ENCODE measurements around the gene EHMT1. TPM values are rescaled to one million over a fixed set of nuclear protein-coding genes. Genes with fewer than 3 reads are reported as not detected.
"Not testable (repeated sequence)": the region's sequence is repeated elsewhere in the genome, so short reads cannot be mapped to it uniquely, and the experiment has no call there.

The EHMT1 gene
- total and polyA plus RNA-seq, 4 donors = 14.7 to 85.8 (median 51.0) TPM

DNA sequence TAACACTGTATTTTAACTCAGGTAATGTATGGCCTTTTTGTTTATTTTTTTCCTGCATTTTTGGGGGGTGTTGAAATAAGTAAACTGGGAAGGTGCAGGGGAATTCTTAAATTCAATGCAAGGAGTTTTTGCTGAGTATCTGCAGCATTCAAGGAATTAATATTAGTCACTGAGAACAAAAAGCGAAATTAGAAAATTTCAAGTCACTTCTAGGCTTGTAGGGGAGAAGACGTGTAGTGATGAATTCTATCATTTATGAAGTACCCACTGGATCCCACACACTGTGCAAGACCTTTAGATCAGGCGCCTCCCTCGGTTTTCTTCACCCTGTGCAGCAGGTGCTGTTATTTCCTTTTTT is 1.2 kb downstream of the EHMT1 start:
- H3K9me3 ChIP-seq (ENCODE audit: control insufficient read depth, low read length) = no peaks in the 10 kb centered on the region
- no peaks in the 10 kb centered on the region for H3K36me3 ChIP-seq (ENCODE audit: control insufficient read depth in 1 of 2, insufficient read depth in 2 of 2, low read length in 1 of 2)
- ATAC-seq (ENCODE audit: low FRiP score) (no peak), DNase-seq (no peak)
- H3K27me3 ChIP-seq (ENCODE audit: control insufficient read depth in 1 of 2, insufficient read depth in 2 of 2, low read length in 1 of 2) = no peaks in the 10 kb centered on the region
- no peak overlapping the region for H3K27ac ChIP-seq (ENCODE audit: low read depth in 1 of 2, low read length in 2 of 2)
- H3K4me1 ChIP-seq (ENCODE audit: control insufficient read depth in 1 of 2, insufficient read depth in 2 of 2, low read length in 2 of 2) = no peaks in the 10 kb centered on the region
- intact Hi-C loops (cut with DNase I) = no loop called here
- 50 to 54% methylated on average over 4 of the region's 4 CpGs for WGBS, 2 donors
- peak overlapping the region; percentile 90 to 92 for H3K4me3 ChIP-seq (ENCODE audit: low read length in 2 of 2)

GRCh38 chr9:137620581-137620980 is 1.8 kb downstream of the EHMT1 start:
- H3K27me3 ChIP-seq (ENCODE audit: control insufficient read depth in 1 of 2, insufficient read depth in 2 of 2, low read length in 1 of 2) = no peaks in the 10 kb centered on the region
- no peaks in the 10 kb centered on the region for H3K9me3 ChIP-seq (ENCODE audit: control insufficient read depth, low read length)
- ATAC-seq (ENCODE audit: low FRiP score) = no peak
- H3K36me3 ChIP-seq (ENCODE audit: control insufficient read depth in 1 of 2, insufficient read depth in 2 of 2, low read length in 1 of 2) = no peaks in the 10 kb centered on the region
- no peak overlapping the region for H3K27ac ChIP-seq (ENCODE audit: low read depth in 1 of 2, low read length in 2 of 2)
- DNase-seq = no peak
- no peaks in the 10 kb centered on the region for H3K4me1 ChIP-seq (ENCODE audit: control insufficient read depth in 1 of 2, insufficient read depth in 2 of 2, low read length in 2 of 2)
- intact Hi-C loops (cut with DNase I) = no loop called here
- WGBS, 2 donors = 72 to 79% methylated on average over 7 of the region's 7 CpGs
- H3K4me3 ChIP-seq (ENCODE audit: low read length in 2 of 2) = no peak overlapping the region

- no peak for ATAC-seq (ENCODE audit: low FRiP score)
- no peak for DNase-seq
- no peak overlapping the region for H3K4me3 ChIP-seq (ENCODE audit: low read length in 2 of 2)
- 53 to 54% methylated on average over 6 of the region's 6 CpGs for WGBS, 2 donors
- H3K27ac ChIP-seq (ENCODE audit: low read depth in 1 of 2, low read length in 2 of 2) = no peak overlapping the region
- H3K4me1 ChIP-seq (ENCODE audit: control insufficient read depth in 1 of 2, insufficient read depth in 2 of 2, low read length in 2 of 2) = no peaks in the 10 kb centered on the region
- intact Hi-C loops (cut with DNase I) = no loop called here
- H3K36me3 ChIP-seq (ENCODE audit: control insufficient read depth in 1 of 2, insufficient read depth in 2 of 2, low read length in 1 of 2) = no peaks in the 10 kb centered on the region
- H3K9me3 ChIP-seq (ENCODE audit: control insufficient read depth, low read length) = no peaks in the 10 kb centered on the region
- H3K27me3 ChIP-seq (ENCODE audit: control insufficient read depth in 1 of 2, insufficient read depth in 2 of 2, low read length in 1 of 2) = no peaks in the 10 kb centered on the region
These were observed 2.4 kb downstream of the EHMT1 start for GRCh38 chr9:137621131-137621757.

- H3K9me3 ChIP-seq (ENCODE audit: control insufficient read depth, low read length); H3K27me3 ChIP-seq (ENCODE audit: control insufficient read depth in 1 of 2, insufficient read depth in 2 of 2, low read length in 1 of 2); H3K4me1 ChIP-seq (ENCODE audit: control insufficient read depth in 1 of 2, insufficient read depth in 2 of 2, low read length in 2 of 2); intact Hi-C loops (cut with DNase I); DNase-seq; H3K27ac ChIP-seq (ENCODE audit: low read depth in 1 of 2, low read length in 2 of 2); H3K36me3 ChIP-seq (ENCODE audit: control insufficient read depth in 1 of 2, insufficient read depth in 2 of 2, low read length in 1 of 2); ATAC-seq (ENCODE audit: low FRiP score); H3K4me3 ChIP-seq (ENCODE audit: low read length in 2 of 2): not testable (repeated sequence)
- 81 to 86% methylated on average over 8 of the region's 8 CpGs for WGBS, 2 donors
These were observed 3.4 kb downstream of the EHMT1 start for GRCh38 chr9:137622211-137622610.

DNA sequence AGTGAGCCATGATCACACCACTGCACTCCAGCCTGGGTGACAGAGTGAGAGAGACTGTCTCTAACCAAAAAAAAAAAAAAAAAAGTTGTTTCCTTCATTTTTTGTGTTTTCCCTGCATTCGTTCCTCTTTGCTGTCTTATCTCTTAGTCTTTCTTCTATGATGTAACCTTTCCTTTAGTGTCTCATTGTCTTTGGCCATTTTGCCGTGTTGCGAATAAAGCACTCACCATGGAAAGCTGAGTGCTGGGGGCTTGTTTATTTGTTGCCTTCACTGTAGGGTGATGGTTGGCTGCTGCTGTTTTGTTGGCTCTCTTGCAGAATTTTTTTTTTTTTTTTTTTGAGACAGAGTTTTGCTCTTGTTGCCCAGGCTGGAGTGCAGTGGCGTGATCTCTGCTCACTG is 7.7 kb downstream of the EHMT1 start:
- no peaks in the 10 kb centered on the region for H3K27me3 ChIP-seq (ENCODE audit: control insufficient read depth in 1 of 2, insufficient read depth in 2 of 2, low read length in 1 of 2)
- intact Hi-C loops (cut with DNase I) = no loop called here
- WGBS, 2 donors = 77 to 86% methylated on average over 4 of the region's 4 CpGs
- H3K36me3 ChIP-seq (ENCODE audit: control insufficient read depth in 1 of 2, insufficient read depth in 2 of 2, low read length in 1 of 2) = no peaks in the 10 kb centered on the region
- ATAC-seq (ENCODE audit: low FRiP score) = no peak
- no peak overlapping the region for H3K4me3 ChIP-seq (ENCODE audit: low read length in 2 of 2)
- H3K27ac ChIP-seq (ENCODE audit: low read depth in 1 of 2, low read length in 2 of 2) = no peak overlapping the region
- no peak for DNase-seq
- H3K4me1 ChIP-seq (ENCODE audit: control insufficient read depth in 1 of 2, insufficient read depth in 2 of 2, low read length in 2 of 2) = no peaks in the 10 kb centered on the region
- no peaks in the 10 kb centered on the region for H3K9me3 ChIP-seq (ENCODE audit: control insufficient read depth, low read length)

DNA sequence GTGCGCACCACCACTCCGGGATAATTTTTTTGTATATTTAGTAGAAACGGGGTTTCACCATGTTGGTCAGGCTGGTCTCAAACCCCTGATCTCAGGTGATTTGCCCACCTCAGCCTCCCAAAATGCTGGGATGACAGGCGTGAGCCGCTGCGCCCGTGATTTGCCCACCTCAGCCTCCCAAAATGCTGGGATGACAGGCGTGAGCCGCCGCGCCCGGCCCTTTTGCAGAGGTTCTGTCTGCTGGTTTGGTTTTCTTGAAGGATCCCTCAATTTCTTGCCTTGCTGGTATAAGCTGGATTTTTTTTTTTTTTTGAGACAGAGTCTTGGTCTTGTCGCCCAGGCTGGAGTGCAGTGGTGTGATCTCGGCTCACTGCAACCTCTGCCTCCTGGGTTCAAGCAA is 8.6 kb downstream of the EHMT1 start:
- intact Hi-C loops (cut with DNase I); H3K9me3 ChIP-seq (ENCODE audit: control insufficient read depth, low read length); ATAC-seq (ENCODE audit: low FRiP score); H3K4me3 ChIP-seq (ENCODE audit: low read length in 2 of 2); H3K27me3 ChIP-seq (ENCODE audit: control insufficient read depth in 1 of 2, insufficient read depth in 2 of 2, low read length in 1 of 2); H3K27ac ChIP-seq (ENCODE audit: low read depth in 1 of 2, low read length in 2 of 2); H3K4me1 ChIP-seq (ENCODE audit: control insufficient read depth in 1 of 2, insufficient read depth in 2 of 2, low read length in 2 of 2); H3K36me3 ChIP-seq (ENCODE audit: control insufficient read depth in 1 of 2, insufficient read depth in 2 of 2, low read length in 1 of 2): not testable (repeated sequence)
- peak in 1 of 2 donors; percentile 46 for DNase-seq
- WGBS, 2 donors = 97% methylated on average over 14 of the region's 14 CpGs

GRCh38 chr9:137630126-137630525 is 11.3 kb downstream of the EHMT1 start:
- Histone ChIP-seq H3K9me3 (ENCODE audit: control insufficient read depth, low read length) (no peaks in the 10 kb centered on the region), H3K27me3 (ENCODE audit: control insufficient read depth in 1 of 2, insufficient read depth in 2 of 2, low read length in 1 of 2) (no peaks in the 10 kb centered on the region), H3K4me1 (ENCODE audit: control insufficient read depth in 1 of 2, insufficient read depth in 2 of 2, low read length in 2 of 2) (no peaks in the 10 kb centered on the region), H3K27ac (ENCODE audit: low read depth in 1 of 2, low read length in 2 of 2) (no peak overlapping the region), H3K36me3 (ENCODE audit: control insufficient read depth in 1 of 2, insufficient read depth in 2 of 2, low read length in 1 of 2) (no peaks in the 10 kb centered on the region), H3K4me3 (ENCODE audit: low read length in 2 of 2) (no peak overlapping the region)
- 77 to 87% methylated on average over 1 of the region's 1 CpG for WGBS, 2 donors
- intact Hi-C loops (cut with DNase I) = no loop called here
- ATAC-seq (ENCODE audit: low FRiP score) (no peak), DNase-seq (peak in 1 of 2 donors; percentile 4)

DNA sequence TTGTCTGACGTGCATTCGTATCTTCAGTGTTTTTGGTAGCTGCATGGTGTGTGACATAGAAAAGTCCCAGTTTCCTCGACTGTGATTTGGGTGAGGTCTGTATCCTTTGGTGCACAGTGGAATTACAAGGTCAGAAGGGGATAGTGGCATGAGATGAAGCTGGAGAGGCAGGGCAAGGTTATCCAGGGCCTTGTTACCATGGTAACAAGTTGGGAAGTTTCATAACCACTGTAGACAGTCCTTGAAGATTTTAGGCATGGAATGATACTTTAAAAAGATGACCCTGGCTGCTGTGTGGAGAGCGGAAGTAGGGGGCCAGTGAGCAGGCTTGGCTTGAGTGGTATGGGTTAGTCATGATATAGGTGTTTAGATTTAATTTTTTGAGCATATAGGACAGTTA is 11.9 kb downstream of the EHMT1 start:
- DNase-seq = peak in 1 of 2 donors; percentile 0
- H3K27ac ChIP-seq (ENCODE audit: low read depth in 1 of 2, low read length in 2 of 2) = no peak overlapping the region
- no peaks in the 10 kb centered on the region for H3K4me1 ChIP-seq (ENCODE audit: control insufficient read depth in 1 of 2, insufficient read depth in 2 of 2, low read length in 2 of 2)
- intact Hi-C loops (cut with DNase I) = no loop called here
- ATAC-seq (ENCODE audit: low FRiP score) = no peak
- H3K4me3 ChIP-seq (ENCODE audit: low read length in 2 of 2) = no peak overlapping the region
- no peaks in the 10 kb centered on the region for H3K9me3 ChIP-seq (ENCODE audit: control insufficient read depth, low read length)
- H3K27me3 ChIP-seq (ENCODE audit: control insufficient read depth in 1 of 2, insufficient read depth in 2 of 2, low read length in 1 of 2) = no peaks in the 10 kb centered on the region
- H3K36me3 ChIP-seq (ENCODE audit: control insufficient read depth in 1 of 2, insufficient read depth in 2 of 2, low read length in 1 of 2) = no peaks in the 10 kb centered on the region
- WGBS, 2 donors = 66 to 89% methylated on average over 4 of the region's 4 CpGs

- H3K4me1 ChIP-seq (ENCODE audit: control insufficient read depth in 1 of 2, insufficient read depth in 2 of 2, low read length in 2 of 2) = no peaks in the 10 kb centered on the region
- intact Hi-C loops (cut with DNase I) = no loop called here
- WGBS, 2 donors = 89 to 91% methylated on average over 16 of the region's 16 CpGs
- no peak overlapping the region for H3K4me3 ChIP-seq (ENCODE audit: low read length in 2 of 2)
- DNase-seq (no peak), ATAC-seq (ENCODE audit: low FRiP score) (no peak)
- H3K27ac ChIP-seq (ENCODE audit: low read depth in 1 of 2, low read length in 2 of 2) = no peak overlapping the region
- H3K36me3 ChIP-seq (ENCODE audit: control insufficient read depth in 1 of 2, insufficient read depth in 2 of 2, low read length in 1 of 2) = no peaks in the 10 kb centered on the region
- no peaks in the 10 kb centered on the region for H3K9me3 ChIP-seq (ENCODE audit: control insufficient read depth, low read length)
- no peaks in the 10 kb centered on the region for H3K27me3 ChIP-seq (ENCODE audit: control insufficient read depth in 1 of 2, insufficient read depth in 2 of 2, low read length in 1 of 2)
These were observed 12.8 kb downstream of the EHMT1 start for GRCh38 chr9:137631345-137632229.
